Measurements from ENCODE around the gene CPHXL.

The CPHXL gene

DNA sequence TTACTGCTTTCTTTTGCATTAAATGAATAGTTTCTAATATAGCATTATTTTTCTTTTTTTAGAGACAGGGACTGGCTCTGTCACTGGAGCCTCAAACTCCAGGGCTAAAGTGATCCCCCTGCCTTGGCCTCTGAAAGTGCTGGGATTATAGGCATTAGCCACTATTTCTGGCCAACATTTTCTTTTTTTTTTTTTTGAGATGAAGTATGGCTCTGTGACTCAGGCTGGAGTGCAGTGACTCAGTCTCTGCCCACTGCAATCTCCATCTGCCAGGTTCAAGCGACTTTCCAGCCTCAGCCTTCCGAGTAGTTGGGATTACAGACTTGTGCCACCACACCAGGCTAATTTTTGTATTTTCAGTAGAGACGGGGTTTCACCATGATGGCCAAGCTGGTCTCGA lies 23.0 kb downstream of the CPHXL start:
- no peak for FAIRE-seq

GRCh38 chr16:75702242-75702641 lies 24.0 kb downstream of the CPHXL start:
- no peak for DNase-seq (ENCODE audit: insufficient read length, low spot score)
- FAIRE-seq, result no peak

More for the DNA sequence above, 23.0 kb downstream of the CPHXL start:
- no peak for DNase-seq (ENCODE audit: insufficient read length, low spot score)

DNA sequence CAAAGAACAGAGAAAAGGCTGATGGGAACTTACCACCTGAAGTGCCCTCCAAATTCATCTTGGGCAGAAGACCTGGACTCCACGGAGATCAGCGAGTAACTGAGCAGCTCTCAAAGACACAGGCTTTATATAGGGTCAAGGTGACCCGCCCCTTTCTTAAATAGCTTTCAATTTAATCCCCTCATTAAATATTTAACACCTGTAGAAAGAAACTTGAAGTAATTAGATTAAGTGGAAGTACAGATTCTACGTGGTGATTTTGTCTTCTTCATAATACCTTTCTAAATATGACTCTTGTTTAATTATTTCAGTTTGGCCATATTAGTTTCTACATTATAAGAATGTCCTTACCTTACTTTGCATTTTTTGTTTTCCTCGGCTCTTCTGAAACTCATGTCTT lies 24.9 kb downstream of the CPHXL start, which contains the start of gene DUXB:
DUXB (minus strand) TSS at position 101 of the 400 bp plus-strand sequence; CDS start at position 58, 43 bp downstream.
- FAIRE-seq (no peak), DNase-seq (ENCODE audit: insufficient read length, low spot score) (no peak)

DNA sequence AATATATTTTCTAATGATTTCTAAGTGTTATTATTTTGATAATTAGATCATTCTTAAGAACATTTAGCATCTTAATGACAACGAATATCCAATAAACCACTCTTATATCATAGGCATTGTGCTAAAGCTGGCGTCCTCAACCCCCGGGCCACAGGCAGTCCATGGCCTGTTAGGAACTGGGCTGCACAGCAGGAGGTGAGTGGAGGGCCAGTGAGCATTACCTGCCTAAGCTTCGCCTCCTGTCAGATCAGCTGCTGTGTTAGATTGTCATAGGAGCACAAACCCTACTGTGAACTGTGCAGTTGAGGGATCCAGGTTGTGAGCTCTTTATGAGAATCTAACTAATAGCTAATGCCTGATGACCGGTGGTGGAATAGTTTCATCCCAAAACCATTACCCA lies 28.7 kb downstream of the CPHXL start:
- no peak for DNase-seq (ENCODE audit: insufficient read length, low spot score)
- FAIRE-seq, result no peak

DNA sequence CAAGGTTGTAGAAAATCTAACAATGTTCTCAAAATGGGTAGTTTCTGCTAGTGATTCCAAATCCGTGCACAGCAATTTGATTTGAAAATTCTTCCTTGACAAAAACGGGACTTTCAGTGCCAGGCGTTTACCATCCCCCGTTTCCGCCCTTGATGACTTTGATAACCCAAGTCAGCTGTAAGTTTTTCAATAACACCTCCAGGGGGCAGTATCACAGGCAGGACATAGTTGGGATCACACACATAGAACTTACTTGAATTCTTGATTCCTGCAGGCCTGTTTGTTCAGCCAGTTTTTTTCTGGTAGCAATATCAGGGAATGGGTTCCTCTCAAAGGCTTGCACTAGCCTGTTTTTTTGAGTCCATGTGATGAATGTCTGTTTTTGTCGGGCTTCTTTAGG lies 30.6 kb downstream of the CPHXL start:
- DNase-seq (ENCODE audit: insufficient read length, low spot score), result no peak
- FAIRE-seq, result no peak

DNA sequence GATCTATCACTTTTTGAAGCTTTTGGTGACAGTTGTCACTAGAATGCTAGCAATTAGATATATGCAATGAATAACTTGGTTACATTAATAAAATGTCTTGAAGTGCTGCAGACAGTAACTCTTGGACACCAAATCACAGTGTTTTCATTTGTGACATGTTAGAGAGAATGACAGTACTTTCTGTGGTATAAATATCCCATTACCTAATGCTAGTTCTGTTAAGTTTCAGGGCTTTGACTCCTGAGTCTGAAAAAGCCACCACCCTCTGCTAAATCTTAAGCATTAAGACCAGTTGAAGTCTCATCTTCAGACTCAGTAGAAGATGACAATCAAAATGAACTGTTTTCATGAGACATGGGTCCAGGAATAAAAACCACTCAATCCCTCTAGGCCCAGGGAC lies 38.9 kb downstream of the CPHXL start:
- DNase-seq (ENCODE audit: insufficient read length, low spot score) (no peak), FAIRE-seq (no peak)

DNA sequence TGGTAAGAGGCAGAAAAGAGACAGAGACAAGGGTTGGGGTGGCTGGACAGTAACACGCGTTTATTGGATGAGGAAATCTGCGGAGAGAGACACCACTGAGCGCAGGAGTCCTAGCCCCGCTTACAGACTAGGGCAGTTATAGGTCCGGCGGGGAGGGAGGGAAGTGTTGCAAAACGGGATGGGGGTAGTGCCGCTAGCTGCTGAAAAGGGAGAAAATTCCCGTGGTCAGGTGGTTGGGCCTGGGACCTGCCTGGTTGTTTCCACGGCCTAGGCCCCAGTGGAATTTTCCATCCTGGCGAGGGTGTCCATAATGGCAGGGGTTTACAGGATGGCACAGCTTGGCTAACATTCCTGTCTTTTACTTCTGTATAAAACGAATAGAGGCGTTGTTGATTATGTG lies 44.0 kb downstream of the CPHXL start:
- FAIRE-seq (no peak), DNase-seq (ENCODE audit: insufficient read length, low spot score) (no peak)

DNA sequence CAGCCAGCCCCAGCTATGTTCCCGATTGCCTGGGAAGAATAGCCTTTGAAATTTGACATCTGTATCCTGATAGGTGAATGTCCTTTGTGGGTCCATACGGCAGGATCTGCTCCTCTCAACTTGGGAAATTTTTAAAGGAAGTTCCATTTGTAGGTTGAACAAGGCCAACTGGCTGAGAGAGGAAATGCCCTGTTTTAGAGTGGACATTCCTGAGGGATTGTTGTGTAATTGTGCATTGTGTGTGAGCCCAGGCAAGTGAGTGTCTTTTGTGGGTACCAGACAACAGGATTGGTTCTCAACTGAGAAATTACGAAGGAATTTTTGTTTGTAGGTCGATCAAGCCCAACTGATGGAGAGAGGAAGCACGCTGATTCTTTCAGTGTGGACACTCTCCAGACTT lies 46.9 kb downstream of the CPHXL start:
- DNase-seq (ENCODE audit: insufficient read length, low spot score) (no peak), FAIRE-seq (no peak)

DNA sequence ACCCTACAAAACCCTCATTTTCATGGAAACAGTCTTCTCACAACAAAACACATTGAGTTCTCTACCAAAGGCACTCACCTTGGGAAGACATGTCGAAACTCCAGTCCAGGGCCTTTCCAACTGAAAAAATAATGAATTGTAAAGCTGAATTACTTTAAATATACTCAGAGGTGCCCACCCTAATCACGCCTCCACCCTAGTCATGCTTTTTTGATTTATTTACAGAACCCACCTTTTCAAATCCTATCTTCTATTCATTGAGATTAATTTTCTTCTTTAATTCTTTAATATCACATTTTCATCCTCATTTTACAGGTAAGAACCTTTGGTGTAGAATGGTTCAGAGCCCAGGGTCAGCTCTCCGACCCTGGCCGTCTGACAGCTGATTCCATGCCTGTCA lies 49.4 kb downstream of the CPHXL start, which contains the start of gene CPHXL2:
CPHXL2 (minus strand) TSS at position 101 of the 400 bp plus-strand sequence; CDS start at position 91, 10 bp downstream.
- no peak for FAIRE-seq
- no peak for DNase-seq (ENCODE audit: insufficient read length, low spot score)

DNA sequence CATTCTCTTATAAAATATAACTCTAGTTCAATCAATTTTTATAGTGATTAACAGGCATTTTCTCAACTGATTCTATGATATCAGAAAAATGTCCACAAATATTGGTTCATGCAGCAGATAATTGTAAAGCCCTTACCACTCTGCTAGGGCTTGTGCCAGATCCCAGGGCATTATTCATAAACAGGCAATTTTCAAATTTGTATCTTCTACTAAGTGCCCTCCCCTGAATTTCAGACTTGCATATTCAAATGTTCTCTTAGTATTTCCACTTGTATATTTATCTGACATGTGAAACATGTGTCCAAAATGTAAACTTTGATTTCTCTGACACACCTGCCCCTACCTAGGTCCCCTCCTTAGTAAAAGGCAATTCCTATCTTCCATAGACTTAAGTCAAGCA lies 58.8 kb downstream of the CPHXL start:
- DNase-seq (ENCODE audit: insufficient read length, low spot score) (no peak), FAIRE-seq (no peak)

Data from HTR-8/SVneo (cell line).